Daoy (cell line): Measurements from ENCODE around the gene CEP78. TPM values are rescaled to one million over a fixed set of nuclear protein-coding genes. Genes with fewer than 3 reads are reported as not detected.

Source experiments
- total RNA-seq: library from RNA; depleted of rRNA; stranded (reverse); fragments of >200 nt; shearing (Covaris generic); gene quantifications from 2 replicates; pipeline ENCODE4 v1.2.3, GENCODE V29; 2014; rRNA removed

Gene CEP78
- total RNA-seq, 1 experiment from 2014 or later, result 47.8 TPM

Other genes with a start within 250 kb of the CEP78 start
- 21.7 and 22.2 TPM in 2 replicates for gene GNAQ, start 204.3 kb upstream of the CEP78 start, total RNA-seq
- 87.7 and 89.4 TPM in 2 replicates for gene PSAT1, start 61.0 kb downstream of the CEP78 start, total RNA-seq